Activated CD4-positive, CD25-positive, alpha-beta regulatory T cell treated with anti-CD3 and anti-CD28 coated beads, Interleukin-2, amount 50 U/mL, for 24 hours (primary cell): ENCODE results near the gene PMM2.
"Not testable (repeated sequence)": the region's sequence is repeated elsewhere in the genome, so short reads cannot be mapped to it uniquely, and the experiment has no call there.

ENCODE experiments used
- ATAC-seq, 2 donors: fragments of 150-1000 bp; cut with Tn5 transposase; one replicate each; pipeline ENCODE4 v1.10.0; 2021; ENCODE audit warnings: mild to moderate bottlenecking in 1 of 2, moderate library complexity in 1 of 2

Gene PMM2

GRCh38 chr16:8869212-8869987 lies 71.8 kb downstream of the PMM2 start:
- ATAC-seq = no peak

GRCh38 chr16:8869988-8870241 lies 72.3 kb downstream of the PMM2 start:
- not testable (repeated sequence) for ATAC-seq

- ATAC-seq = no peak
Observed at GRCh38 chr16:8872071-8872470, 74.4 kb downstream of the PMM2 start.

- no peak for ATAC-seq
Observed at GRCh38 chr16:8872967-8873865, 75.6 kb downstream of the PMM2 start.

GRCh38 chr16:8873866-8874195 lies 76.2 kb downstream of the PMM2 start:
- not testable (repeated sequence) for ATAC-seq

DNA sequence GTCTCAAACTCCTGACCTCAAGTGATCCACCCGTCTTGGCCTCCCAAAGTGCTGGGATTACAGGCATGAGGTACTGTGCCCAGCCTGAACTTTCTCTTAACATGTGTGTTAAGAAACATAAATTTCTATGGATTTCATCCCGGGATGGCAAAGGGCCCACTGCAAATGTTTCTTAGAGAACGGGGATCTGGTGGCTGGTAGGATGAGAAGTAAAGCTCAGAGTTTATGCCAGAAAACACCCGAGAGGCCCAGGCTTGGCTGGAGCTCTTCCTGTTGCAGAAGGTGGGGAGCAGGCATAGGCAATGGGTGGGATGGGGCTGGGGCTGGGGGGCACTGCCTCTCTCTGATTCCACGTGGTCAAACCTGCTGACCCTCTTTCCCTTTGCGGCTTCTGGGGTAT lies 76.7 kb downstream of the PMM2 start:
- ATAC-seq = no peak

- ATAC-seq = not testable (repeated sequence)
Observed at GRCh38 chr16:8875317-8875716, 77.7 kb downstream of the PMM2 start.

DNA sequence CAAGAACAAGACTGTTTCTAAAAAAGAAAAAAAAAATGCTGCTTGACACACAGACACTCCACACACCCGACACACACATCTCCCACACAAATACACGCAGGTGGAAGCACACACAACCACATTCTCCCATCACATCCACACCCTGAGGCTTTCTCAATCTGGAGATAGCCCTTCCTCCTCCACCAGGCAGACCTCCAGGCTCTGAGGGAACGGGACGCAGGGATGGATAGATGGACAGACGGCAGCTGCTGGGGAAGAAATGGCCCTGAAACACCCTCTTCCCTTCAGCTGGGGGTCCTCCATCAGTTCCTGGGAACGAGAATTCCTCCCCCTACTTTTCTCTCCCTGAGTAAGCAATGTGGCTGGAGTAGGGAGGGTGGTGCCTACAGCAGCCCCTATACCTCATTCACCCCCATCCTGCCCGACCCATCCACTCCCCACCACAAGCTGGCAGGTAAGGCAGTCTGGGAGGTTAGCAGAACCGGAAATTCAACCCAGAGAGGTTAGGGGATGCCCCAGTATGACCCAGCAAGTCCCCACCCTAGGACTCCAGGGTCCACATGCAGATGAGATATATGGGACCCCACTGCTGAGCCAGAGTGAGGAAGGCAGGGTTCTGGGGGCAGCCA lies 80.4 kb downstream of the PMM2 start:
- ATAC-seq = no peak

DNA sequence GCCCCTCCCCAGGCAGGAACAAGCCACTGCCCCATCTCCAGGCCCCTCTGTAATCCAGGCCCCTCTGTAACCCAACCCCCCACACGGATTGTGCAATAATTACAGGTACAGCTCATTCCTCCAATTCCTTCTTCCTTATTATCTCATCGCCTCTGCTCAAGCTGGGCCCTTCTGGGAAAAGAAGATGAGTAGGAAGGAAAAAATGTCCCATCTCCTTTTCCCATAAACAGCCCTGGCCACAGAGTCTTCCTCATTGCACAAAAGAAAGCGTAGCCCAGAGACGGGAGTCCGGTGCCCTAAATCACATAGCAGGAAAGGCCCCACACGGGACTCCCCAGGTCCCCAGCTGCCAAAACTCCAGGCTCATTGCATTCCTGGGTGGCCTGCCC lies 80.9 kb downstream of the PMM2 start:
- ATAC-seq = no peak

- no peak for ATAC-seq
Observed at GRCh38 chr16:8880839-8881510, 83.3 kb downstream of the PMM2 start.

DNA sequence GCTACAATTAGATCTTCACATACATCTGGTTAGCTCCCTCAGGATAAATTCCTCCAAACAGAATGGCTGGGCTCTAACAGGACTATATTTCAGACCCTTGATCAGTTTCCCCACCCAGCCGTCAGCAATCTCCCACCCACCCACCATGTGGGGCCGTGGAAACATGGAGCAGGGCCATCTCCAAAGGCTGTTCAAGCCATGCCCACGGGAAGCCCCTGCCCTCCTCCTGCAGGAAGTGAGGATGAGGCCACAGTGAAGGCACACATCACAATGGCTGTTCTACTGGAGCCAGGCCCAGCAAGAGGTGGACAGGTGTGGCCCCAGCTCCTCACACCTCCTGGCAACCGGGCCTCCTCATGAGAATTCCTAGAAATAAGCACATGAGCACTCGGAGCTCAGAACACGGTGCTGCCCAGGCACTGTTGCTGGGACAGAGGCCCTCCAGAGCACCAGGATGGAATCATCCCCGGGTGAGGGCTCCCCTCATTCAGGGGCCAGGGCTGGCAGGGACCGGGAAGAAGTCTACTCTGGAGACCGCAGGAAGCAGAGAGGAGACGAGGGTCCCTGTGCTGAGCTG lies 84.5 kb downstream of the PMM2 start, which contains the start of gene LITAFD:
Gene LITAFD (plus strand): TSS at position 311 of the 577 bp plus-strand sequence. CDS start 2,005 bp downstream, outside the sequence.
- no peak for ATAC-seq

GRCh38 chr16:8882725-8883377 lies 85.2 kb downstream of the PMM2 start:
- ATAC-seq = no peak

GRCh38 chr16:8885674-8886592 lies 88.3 kb downstream of the PMM2 start:
- peak; percentile 15 to 31 for ATAC-seq

- ATAC-seq = no peak
Observed at GRCh38 chr16:8886593-8887430, 89.2 kb downstream of the PMM2 start.

GRCh38 chr16:8887431-8887765 lies 89.8 kb downstream of the PMM2 start:
- ATAC-seq = no peak

DNA sequence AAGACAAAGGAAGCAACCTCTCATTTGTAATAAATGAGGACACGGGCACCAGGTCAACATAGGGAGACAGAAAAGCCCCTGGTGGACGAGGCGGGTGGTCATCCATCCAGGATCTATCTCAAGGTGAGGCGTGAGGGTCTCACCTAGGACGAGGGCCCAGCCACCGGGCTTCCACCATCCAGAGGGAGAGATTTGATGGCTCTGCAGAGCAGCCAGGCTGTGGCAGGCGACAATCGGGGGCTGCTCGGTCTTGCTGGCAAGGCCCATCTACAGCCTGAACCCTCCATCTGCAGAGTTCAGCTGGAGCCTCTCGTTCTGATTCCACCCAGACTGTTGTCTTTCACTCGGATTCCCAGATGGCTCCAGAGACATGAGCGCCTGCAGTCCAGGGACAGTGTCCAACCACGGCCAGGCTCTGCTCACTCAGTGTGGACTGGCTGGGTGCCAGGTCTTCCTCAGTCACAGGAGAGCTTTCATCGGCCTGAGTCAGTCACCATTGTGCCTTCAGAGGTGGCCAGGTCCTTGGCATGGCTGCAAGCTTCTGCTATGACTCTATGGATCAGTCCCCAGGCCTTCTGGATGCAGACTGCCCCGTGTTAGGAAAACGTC lies 90.4 kb downstream of the PMM2 start:
- ATAC-seq = no peak

DNA sequence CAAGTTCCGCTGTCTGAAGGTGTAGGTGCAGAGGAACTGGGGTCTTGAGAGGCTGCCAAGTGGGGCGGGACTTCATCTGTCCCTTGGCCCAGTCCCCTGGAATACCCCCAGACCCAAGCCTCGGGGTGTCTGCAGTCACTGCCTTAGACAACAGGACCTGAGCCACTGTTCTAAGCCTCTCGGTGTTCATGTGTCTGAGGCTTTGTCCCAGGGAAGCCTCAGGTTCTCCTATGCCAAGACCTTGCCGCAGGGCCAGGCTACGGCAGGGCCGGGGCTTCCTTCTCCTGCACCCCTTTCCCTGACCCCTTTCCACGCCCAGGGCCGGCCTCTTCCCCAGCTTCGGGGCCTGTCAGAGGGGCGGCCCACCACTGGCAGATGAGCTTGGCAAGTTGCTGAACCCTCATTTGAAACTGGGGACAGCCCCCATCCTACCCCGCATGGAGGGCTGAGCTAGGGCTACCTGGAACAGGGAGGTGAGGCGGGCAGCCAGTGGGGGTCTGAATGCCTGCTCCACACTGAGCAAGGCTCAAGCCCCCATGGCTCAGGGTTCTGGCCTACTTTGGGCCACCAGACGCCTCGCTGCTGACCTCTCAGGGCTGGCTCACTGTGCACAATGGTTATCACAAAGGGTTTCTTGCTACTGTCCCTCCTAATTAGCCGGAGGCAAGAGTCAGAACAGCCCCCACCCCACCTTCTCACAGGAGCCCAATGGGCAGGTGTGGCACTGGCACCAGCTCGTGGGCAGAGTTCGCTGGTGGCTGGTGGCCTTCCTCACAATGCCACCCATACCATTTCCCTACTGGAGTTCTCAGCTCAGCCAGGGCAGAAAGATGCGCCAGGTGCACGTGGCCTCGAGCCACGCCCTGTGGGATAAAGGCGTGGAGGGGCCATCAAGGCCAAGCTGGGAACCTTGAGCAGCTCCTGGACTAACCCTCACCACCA lies 91.6 kb downstream of the PMM2 start:
- ATAC-seq = no peak

- ATAC-seq = no peak
Observed at GRCh38 chr16:8889893-8890548, 92.4 kb downstream of the PMM2 start.
